Urinary bladder (tissue), 4 donors: ENCODE results near the gene PTCD1. TPM values are rescaled to one million over a fixed set of nuclear protein-coding genes. Genes with fewer than 3 reads are reported as not detected.
A peak's percentile ranks its signal among the peaks of the same experiment; 100 is the strongest.

ENCODE experiments used
- DNase-seq: peaks from one replicate; pipeline ENCODE4 v3.0.0-alpha.2; 2015; ENCODE audit errors: extremely low spot score
- H3K27ac ChIP-seq: one replicate; pipeline ENCODE4 v1.5.1; 2013; ENCODE audit warnings: low read depth, mild to moderate bottlenecking, moderate library complexity
- H3K36me3 ChIP-seq: one replicate; pipeline ENCODE4 v1.6.1; 2013; ENCODE audit warnings: mild to moderate bottlenecking, moderate library complexity; ENCODE audit not compliant: insufficient read depth
- H3K4me1 ChIP-seq: one replicate; pipeline ENCODE4 v1.6.1; 2013; ENCODE audit warnings: mild to moderate bottlenecking, moderate library complexity; ENCODE audit not compliant: insufficient read depth
- H3K4me3 ChIP-seq: one replicate; pipeline ENCODE4 v1.5.1; 2013; ENCODE audit warnings: low read depth, low read length
- WGBS: extraction: QIAGEN DNeasy Blood & Tissue Kit; methylation state at CpG from one replicate; pipeline ENCODE4 v1.1.7; 2013; 5-methylcytosine and 5-hydroxymethylcytosine counted together
- polyA plus RNA-seq: library from polyadenylated mRNA; stranded (reverse); fragments of 200-250 nt; gene quantifications from one replicate; pipeline ENCODE4 v1.2.3, GENCODE V29; 2013
- total RNA-seq: library from RNA; depleted of rRNA; stranded (reverse); fragments of >200 nt; gene quantifications from one replicate; pipeline ENCODE4 v1.2.3, GENCODE V29; 2014
- donor health status: healthy with polysubstance abuse.
- donor health status: healthy.

PTCD1 gene
- total and polyA plus RNA-seq, 2 donors = 4.3 to 5.8 TPM

DNA sequence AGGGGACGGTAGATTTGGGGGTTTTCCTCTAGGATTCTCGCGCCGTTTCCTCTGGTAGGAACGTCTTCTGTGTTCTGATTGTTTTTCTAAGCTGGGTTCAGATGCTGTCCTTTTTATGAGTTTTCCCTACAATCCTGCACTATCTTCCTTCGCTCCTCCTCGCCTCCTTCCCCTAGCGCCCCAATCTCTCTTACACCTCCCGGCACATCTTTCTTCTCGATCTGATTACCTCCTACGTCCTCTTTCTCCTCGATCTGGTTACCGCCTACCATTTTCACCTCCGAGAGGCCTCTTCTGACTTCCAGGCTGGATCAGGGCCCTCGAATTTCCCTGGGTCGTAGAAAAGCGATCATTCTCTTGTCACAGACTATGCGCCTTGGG is 29.4 kb downstream of the PTCD1 start:
- peak overlapping the region; percentile 86 for H3K27ac ChIP-seq
- H3K4me3 ChIP-seq = peak overlapping the region; percentile 90
- H3K4me1 ChIP-seq = peaks cover 1% of the 10 kb centered on the region
- WGBS = under 1% methylated on average over 18 of the region's 18 CpGs
- DNase-seq = no peak
- H3K36me3 ChIP-seq = no peaks in the 10 kb centered on the region

DNA sequence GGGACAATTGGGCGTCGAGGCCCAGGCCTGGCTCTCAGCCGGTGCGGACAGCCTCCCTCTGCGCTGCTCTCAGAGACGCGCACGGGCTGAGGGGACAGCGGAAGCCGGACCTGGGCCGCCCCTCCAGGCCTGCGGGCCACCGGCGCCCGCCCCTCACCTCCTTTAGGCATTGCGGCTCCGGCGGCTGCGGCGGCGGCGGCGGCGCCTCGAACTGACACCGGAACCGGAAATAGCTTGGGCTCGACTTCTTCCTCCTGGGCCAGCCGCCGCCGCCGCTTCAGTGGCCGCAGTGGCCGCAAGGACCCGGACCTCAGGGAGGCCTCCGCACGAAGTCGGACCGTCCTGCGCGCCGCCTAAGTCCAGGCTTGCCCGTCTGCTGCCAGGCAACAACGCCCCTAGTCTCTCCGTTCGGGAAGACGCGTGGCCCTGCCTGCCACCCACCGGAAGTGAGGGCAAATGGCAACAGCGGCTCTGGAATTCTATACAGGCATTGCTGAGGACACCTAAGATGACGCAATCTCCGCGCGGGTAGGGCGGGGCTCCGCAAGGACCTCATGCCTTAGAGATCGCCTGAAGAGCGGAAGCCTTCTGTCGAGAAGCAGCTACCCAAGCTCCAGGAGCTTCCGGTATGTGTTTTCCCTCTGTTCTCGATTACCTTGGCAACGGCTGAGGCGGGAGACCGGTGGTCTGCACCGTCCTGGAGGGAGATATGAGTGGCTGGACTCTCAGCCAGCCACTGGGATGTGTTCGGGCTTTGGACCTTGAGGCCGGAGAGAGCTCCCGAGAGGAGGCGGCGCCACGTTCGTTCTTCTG is 30.0 kb downstream of the PTCD1 start, which contains the start of the genes BUD31 and PDAP1:
TSS of gene BUD31 (plus strand) at position 591 of the 813 bp plus-strand sequence. CDS start 2,124 bp downstream, outside the sequence.
TSS of gene PDAP1 (minus strand) at position 219 of the 813 bp plus-strand sequence. CDS start at position 170, 49 bp downstream.
- under 1% methylated on average over 72 of the region's 72 CpGs for WGBS
- Histone ChIP-seq H3K4me3 (peak within 1 kb of the TSS; percentile 90), H3K27ac (peak within 1 kb of the TSS; percentile 95), H3K36me3 (no peaks in the 10 kb centered on the region), H3K4me1 (peaks cover 1% of the 10 kb centered on the region)
- peak; percentile 90 for DNase-seq

DNA sequence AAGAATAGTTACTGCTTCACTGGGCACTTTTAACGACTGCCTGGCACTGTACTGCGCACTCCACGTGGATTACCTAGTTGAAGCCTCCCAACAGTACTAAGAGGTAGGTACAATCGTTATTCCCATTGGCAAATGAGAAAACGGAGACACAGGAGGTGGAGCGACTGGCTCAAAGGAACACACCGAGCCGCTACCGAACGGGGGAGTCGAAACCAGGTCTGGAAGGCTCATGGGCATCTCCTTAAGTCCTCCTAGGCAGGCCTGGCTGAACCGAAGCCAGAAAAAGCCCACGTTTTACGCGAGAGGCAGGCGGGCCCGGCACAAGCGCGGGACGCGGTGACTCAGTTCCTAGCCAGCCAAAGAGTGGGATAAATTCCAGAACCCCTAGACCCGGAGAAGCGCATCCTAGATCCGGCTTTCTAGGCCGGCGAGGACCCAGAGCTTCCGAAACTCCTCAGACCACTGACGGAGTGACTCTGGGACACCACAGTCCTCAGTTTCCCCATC is 30.7 kb downstream of the PTCD1 start:
- Histone ChIP-seq H3K36me3 (no peaks in the 10 kb centered on the region), H3K27ac (peak overlapping the region; percentile 95), H3K4me3 (peak overlapping the region; percentile 90), H3K4me1 (peaks cover 1% of the 10 kb centered on the region)
- no peak for DNase-seq
- under 1% methylated on average over 28 of the region's 28 CpGs for WGBS

DNA sequence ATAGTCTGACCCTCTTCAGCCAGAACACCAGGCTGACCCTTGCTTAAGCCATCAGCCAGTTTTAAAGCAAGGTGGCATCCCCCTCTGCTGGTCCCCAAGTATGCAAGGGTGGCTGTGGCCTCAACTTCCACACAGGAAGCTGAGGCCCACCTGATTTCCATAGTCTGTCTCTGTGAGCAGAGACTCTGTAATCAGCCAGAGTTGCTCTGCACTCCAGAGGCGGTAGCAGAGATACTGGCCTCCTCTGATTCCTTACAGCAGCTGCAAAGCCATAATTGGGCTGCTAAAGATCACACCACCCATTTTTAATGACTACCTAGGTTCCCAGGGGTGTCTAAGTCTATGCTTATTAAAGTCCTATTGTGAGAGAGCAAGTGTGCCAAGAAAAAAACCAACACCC is 32.0 kb downstream of the PTCD1 start:
- Histone ChIP-seq H3K4me3 (no peak overlapping the region), H3K27ac (no peak overlapping the region), H3K4me1 (peaks cover 1% of the 10 kb centered on the region), H3K36me3 (no peaks in the 10 kb centered on the region)
- DNase-seq = no peak
- 58% methylated on average over 1 of the region's 1 CpG for WGBS

DNA sequence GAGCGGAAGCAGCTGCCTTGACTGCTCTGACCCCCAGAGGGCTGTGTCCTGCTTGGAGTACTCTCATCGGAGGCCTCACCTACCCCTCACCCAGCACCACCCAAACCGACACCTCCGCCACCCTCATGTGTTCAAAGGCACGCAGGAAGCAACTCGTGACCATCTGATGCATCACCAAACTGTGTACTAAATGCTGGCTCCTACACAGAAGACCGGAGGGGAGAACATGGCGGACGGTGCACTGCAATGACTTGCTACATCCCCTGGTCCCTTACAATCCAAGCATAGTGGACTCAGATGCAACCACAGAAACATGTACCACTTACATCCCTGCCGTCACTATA is 33.6 kb downstream of the PTCD1 start:
- 94% methylated on average over 10 of the region's 10 CpGs for WGBS
- Histone ChIP-seq H3K4me1 (no peaks in the 10 kb centered on the region), H3K27ac (no peak overlapping the region), H3K36me3 (peaks cover 6% of the 10 kb centered on the region), H3K4me3 (no peak overlapping the region)
- no peak for DNase-seq

DNA sequence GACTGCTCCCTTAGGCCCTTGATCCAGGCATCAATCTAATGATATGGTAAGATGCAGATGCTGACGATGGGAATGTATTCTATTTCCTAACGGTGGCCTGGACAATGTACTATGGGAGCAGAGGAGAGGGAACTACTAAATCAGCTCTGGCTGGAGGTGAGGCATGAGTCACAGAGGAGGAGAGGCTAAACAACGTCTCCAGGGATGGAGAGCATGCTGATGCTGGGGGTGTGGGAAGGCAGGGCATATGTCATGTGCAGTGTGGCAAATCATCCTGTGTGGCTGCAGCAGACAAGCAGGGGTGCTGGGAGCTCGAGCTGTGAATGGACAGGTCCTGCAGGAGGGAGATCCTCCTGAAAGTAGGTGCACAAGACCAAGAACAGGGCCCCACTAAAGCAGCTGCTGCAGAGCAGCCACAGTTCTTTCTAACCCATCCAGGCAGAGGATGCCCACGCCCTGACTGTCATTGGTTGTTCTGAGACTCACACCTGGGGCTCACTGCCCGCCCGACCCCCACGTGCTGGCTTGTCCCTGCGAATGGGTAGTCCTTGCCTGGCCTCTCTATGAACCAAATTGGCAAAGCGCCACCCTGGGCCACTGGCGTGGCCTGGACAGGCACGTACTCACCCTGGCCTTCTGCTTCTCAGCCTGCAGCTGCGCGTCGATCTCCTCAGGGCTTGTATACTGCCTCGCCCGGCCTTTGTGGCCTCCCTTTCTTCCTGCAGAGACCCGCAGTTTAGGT is 34.2 kb downstream of the PTCD1 start:
- WGBS = 81% methylated on average over 18 of the region's 18 CpGs
- DNase-seq = no peak
- H3K4me3 ChIP-seq = no peak overlapping the region
- no peaks in the 10 kb centered on the region for H3K4me1 ChIP-seq
- H3K36me3 ChIP-seq = peaks cover 7% of the 10 kb centered on the region
- no peak overlapping the region for H3K27ac ChIP-seq

DNA sequence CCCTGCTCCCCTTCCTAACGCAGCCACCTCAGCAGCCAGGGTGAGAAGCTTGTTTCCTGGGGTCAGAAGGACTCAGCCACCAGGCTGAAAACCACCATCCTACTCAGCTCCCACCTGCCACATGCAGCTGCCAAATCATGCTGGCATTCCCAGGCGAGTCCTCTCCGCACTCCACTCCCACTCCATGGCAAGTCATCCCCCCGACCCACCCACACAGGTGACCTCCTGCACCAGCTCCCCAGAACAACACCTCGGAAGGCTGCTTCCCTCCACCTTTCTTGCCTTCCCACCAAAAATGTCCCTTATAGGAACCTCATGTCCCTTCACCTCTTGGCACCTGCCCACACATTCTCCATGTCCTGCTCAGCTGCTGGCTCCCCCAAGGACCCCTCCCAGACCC is 34.8 kb downstream of the PTCD1 start:
- WGBS = 91% methylated on average over 5 of the region's 5 CpGs
- H3K27ac ChIP-seq = no peak overlapping the region
- DNase-seq = no peak
- no peak overlapping the region for H3K4me3 ChIP-seq
- H3K4me1 ChIP-seq = no peaks in the 10 kb centered on the region
- H3K36me3 ChIP-seq = peaks cover 7% of the 10 kb centered on the region

DNA sequence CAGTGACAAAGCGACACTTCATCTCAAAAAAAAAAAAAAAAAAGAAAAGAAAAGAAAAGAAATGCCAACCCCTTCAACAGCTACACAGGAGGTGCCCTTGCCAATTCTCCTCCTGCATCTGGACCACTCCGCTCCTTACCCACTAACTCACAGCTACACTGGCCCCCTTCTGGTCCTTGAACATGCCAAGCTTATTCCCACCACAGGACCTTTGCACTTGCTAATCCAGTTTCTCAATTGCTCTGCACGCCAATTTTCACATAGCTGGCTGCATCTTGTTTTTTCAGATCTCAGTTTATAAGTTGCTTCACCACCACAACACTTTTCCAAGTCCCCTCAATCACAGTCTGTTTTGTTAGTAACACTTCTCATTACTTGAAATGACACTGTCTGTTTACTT is 35.7 kb downstream of the PTCD1 start:
- Histone ChIP-seq H3K4me1 (no peaks in the 10 kb centered on the region), H3K36me3 (peaks cover 7% of the 10 kb centered on the region), H3K4me3 (no peak overlapping the region), H3K27ac (no peak overlapping the region)
- WGBS = 96% methylated on average over 3 of the region's 3 CpGs
- DNase-seq = no peak

DNA sequence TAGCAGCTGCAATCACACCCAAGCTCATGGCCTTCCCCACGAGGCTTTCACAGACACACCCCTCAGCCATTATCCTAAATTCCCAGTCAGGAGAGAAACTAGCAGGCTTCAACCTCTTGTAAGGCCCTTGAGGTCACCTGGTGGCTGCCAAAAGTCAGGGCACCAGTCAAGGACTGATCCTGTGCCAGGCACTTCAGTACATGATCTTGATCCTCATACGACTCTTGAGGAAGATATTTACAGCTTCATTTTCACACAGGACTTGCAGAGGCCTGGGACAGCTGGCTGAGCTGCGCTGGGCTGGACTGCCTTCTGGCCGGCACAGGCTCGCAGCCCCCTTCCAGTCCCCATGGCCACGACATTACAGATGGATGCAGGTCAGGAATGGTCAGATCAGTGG is 39.0 kb downstream of the PTCD1 start:
- Histone ChIP-seq H3K36me3 (peaks cover 7% of the 10 kb centered on the region), H3K4me3 (no peak overlapping the region), H3K27ac (no peak overlapping the region), H3K4me1 (no peaks in the 10 kb centered on the region)
- 73% methylated on average over 6 of the region's 6 CpGs for WGBS
- DNase-seq = no peak

DNA sequence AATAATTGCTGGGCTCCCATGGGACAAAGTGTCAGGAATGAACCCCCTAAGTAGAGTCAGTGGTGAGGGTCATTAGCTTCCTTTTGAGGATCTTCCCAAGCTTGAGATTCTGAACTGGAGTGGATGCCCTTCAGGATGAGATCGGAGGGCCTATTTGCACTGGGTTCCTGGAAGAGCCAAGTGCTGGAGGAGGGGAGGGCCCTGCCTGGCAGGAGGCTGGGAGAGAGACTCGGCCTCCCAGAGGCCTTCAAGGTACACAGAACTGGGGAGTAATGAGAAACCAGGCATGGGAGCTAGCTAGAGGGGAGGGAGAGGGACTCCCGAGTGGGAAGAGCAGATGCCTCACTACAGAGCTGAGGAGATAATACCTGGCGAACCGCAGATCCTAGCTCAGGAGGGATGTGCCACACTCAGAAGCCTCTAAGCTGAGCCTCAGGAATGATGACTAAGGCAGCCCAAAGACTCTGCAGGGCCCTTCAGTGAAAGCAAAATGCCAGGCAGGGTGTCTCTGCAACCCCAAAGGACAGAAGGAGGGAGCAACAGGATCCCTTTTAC is 39.6 kb downstream of the PTCD1 start:
- no peaks in the 10 kb centered on the region for H3K4me1 ChIP-seq
- H3K36me3 ChIP-seq = peaks cover 7% of the 10 kb centered on the region
- no peak for DNase-seq
- no peak overlapping the region for H3K27ac ChIP-seq
- H3K4me3 ChIP-seq = no peak overlapping the region
- WGBS = 82% methylated on average over 5 of the region's 5 CpGs

DNA sequence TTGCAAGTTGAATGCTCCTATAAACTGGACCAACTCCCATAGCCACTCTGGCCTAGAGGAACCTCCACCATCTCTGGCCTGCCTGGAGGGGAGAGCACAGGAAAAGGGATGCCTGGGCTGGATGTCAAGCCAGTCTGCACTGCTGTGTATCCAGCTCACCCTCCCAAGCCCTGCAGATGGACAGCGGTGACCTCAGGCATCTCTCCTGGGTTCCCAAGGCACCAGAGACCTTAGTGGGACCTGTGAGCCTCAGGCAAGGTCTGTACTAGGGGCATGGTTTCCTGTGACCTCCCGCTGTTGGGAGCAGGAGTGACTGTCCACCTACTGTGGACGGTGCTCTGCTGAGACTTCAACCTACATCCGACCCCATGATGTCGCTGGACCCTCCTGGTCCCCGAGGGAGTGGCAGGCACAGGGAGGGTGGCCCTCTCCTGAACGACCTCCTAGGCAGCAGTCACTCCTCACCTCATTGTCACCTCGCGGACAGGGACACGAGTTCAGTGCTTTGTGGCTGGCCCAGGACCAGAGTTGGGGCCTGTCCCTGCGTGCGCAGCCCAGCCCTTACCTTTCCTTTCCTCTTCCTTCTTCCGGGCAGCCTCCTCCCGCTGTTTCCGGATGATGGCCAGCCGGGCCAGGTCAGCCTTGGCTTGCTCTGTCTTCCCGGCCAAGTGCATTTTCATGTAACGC is 41.2 kb downstream of the PTCD1 start:
- 81% methylated on average over 18 of the region's 18 CpGs for whole genome bisulfite sequencing
- peaks cover 7% of the 10 kb centered on the region for H3K36me3 ChIP-seq
- DNase-seq = no peak
- no peaks in the 10 kb centered on the region for H3K4me1 ChIP-seq
- H3K27ac ChIP-seq = no peak overlapping the region
- H3K4me3 ChIP-seq = no peak overlapping the region

DNA sequence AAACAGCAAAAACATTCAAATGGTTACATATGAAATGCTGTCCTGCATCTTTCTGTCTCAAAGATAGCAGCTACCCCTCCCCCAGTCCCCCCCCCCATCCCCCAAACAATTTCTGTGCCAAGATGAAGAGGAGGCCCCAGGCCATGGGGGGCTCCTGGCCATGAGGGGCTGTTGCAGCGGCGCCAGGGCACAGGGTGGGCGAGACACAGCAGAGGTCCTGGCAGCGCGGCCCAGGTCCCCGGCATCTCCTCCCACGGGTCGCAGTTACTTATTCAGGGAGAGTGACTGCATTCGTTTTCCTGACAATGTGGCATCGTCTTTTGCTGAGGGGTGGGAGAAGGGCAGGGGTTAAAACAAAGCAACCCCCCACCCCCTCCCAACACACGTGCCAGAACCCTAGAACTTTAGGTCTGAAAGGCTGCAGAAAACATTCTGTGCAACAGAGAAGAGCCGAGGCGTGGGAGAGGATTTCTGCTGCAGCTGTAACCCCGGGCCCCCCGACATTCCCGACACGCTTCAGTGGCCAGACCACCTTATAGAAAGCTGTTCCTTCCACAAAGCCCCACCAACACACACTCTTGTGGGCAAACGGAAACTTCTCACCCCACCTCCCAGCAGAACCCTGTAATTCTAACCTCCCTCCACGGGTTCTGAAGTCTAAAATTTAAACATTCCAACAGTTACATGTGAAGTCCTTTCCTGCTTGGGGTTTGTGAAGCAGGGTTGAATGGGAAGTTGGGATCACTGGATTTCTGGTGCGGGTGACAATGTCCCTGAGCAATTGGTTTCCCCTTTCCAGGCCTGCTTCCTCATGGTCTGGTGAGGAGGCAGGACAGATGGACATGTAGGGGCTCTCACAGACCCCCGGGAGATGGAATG is 41.9 kb downstream of the PTCD1 start:
- Histone ChIP-seq H3K36me3 (peaks cover 7% of the 10 kb centered on the region), H3K4me3 (no peak overlapping the region), H3K4me1 (no peaks in the 10 kb centered on the region), H3K27ac (no peak overlapping the region)
- no peak for DNase-seq
- 78% methylated on average over 21 of the region's 21 CpGs for WGBS
